Effector memory CD8-positive, alpha-beta T cell (primary cell): Measurements from ENCODE around the gene RALY.
A peak's percentile ranks its signal among the peaks of the same experiment; 100 is the strongest.
"Not testable (repeated sequence)": the region's sequence is repeated elsewhere in the genome, so short reads cannot be mapped to it uniquely, and the experiment has no call there.

ENCODE experiments used
- ATAC-seq: fragments of 150-1000 bp; cut with Tn5 transposase; replicated peaks from 2 replicates; pipeline ENCODE4 v1.10.0; 2021; ENCODE audit warnings: mild to moderate bottlenecking, moderate library complexity
- DNase-seq, 3 experiments: peaks; one replicate each; pipeline ENCODE4 v3.0.0; 2021
- H3K27ac Mint-ChIP-seq, 2 donors: one replicate each; pipeline ENCODE4 v1.8.0; 2022; ENCODE audit warnings: mild to moderate bottlenecking in 2 of 2, mixed read lengths in 2 of 2, moderate library complexity in 2 of 2
- H3K27me3 Mint-ChIP-seq, 2 donors: one replicate each; pipeline ENCODE4 v1.8.0; 2022; ENCODE audit warnings: mixed read lengths in 2 of 2
- H3K36me3 Mint-ChIP-seq: one replicate; pipeline ENCODE4 v1.8.0; 2022; ENCODE audit warnings: mild to moderate bottlenecking, moderate library complexity, mixed read lengths; ENCODE audit not compliant: insufficient read depth
- H3K4me1 Mint-ChIP-seq, 2 donors: one replicate each; pipeline ENCODE4 v1.8.0; 2022; ENCODE audit warnings: low read depth in 2 of 2, mixed read lengths in 2 of 2
- H3K4me3 Mint-ChIP-seq, 2 donors: one replicate each; pipeline ENCODE4 v1.8.0; 2022; ENCODE audit warnings: mild to moderate bottlenecking in 2 of 2, mixed read lengths in 2 of 2, moderate library complexity in 2 of 2
- H3K9me3 Mint-ChIP-seq, 2 donors: one replicate each; pipeline ENCODE4 v1.8.0; 2022; ENCODE audit warnings: mixed read lengths in 2 of 2

RALY gene

DNA sequence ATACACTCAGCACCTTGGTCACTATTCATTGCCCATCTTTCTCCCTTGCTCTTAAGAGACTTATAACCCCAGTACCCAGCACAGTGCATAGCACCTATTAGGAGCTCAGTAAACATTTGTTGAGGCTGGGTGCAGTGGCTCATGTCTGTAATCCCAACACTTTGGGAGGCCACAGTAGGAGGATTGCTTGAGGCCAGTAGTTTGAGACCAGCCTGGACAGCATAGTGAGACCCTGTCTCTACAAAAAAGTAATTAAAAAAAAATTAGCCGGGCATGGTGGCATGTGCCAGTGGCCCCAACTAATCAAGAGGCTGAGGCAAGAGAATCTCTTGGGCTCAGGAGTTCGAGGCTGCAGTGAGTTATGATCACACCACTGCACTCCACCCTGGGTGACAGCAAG is 126.5 kb downstream of the RALY start:
- no peak for DNase-seq
- ATAC-seq, result no peak
- Mint-ChIP-seq H3K36me3 (no peaks in the 10 kb centered on the region), H3K4me1 (no peaks in the 10 kb centered on the region), H3K27ac (no peak overlapping the region), H3K9me3 (no peaks in the 10 kb centered on the region), H3K4me3 (no peak overlapping the region), H3K27me3 (peaks cover 16 to 20% of the 10 kb centered on the region in 2 donors)

GRCh38 chr20:34122274-34122980 is 128.7 kb downstream of the RALY start:
- H3K27me3 Mint-ChIP-seq, result peaks cover 22 to 35% of the 10 kb centered on the region in 2 donors
- H3K9me3 Mint-ChIP-seq, result no peaks in the 10 kb centered on the region

GRCh38 chr20:34123309-34123708 is 129.6 kb downstream of the RALY start:
- DNase-seq (no peak), ATAC-seq (no peak)
- Mint-ChIP-seq H3K27ac (no peak overlapping the region), H3K4me1 (no peaks in the 10 kb centered on the region), H3K27me3 (peaks cover 22 to 35% of the 10 kb centered on the region in 2 donors), H3K4me3 (no peak overlapping the region), H3K36me3 (no peaks in the 10 kb centered on the region), H3K9me3 (no peaks in the 10 kb centered on the region)

More at GRCh38 chr20:34122274-34122980, 128.7 kb downstream of the RALY start:
- Mint-ChIP-seq H3K36me3 (no peaks in the 10 kb centered on the region), H3K4me3 (no peak overlapping the region), H3K4me1 (no peaks in the 10 kb centered on the region), H3K27ac (no peak overlapping the region)
- DNase-seq (no peak), ATAC-seq (no peak)

DNA sequence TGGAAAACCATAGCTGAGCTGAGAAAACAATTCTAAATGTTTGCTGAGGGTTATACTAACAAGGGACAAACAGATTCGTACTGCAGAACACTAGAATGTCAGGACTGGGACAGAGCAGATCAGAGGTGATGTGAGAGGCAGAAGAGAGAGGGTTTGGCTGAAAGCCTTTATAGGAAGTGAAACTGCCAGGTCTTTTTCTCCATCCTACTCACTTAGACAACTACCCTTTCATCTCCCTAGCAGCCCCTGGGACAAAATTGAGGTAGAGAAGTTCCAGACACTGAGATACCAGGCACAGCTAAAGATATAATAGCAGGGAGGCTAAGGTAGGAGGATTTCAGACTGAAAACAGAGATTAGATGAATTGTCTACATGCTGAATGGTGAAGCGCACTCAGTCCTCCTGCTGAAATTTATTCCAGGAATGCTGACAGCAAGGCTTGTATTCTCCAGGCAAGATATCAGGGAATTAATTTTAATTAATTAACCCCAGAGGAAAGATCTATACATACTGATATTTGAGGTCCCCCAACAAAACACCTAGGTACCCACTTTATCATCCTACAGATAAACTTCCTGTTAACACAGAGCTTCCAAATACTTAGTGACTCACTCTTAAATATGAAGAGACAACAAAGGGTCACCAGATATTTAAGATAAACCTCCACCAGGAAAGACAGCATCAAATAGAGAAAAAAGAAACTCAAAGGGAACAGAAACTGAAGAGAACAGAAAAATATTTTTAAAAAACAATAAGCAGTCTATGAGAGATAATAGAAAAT is 130.9 kb downstream of the RALY start:
- Mint-ChIP-seq H3K4me3 (no peak overlapping the region), H3K4me1 (peaks cover 3 to 4% of the 10 kb centered on the region in 2 donors), H3K27ac (no peak overlapping the region), H3K9me3 (no peaks in the 10 kb centered on the region), H3K36me3 (no peaks in the 10 kb centered on the region), H3K27me3 (peaks cover 16 to 35% of the 10 kb centered on the region in 2 donors)
- ATAC-seq (no peak), DNase-seq (no peak)

DNA sequence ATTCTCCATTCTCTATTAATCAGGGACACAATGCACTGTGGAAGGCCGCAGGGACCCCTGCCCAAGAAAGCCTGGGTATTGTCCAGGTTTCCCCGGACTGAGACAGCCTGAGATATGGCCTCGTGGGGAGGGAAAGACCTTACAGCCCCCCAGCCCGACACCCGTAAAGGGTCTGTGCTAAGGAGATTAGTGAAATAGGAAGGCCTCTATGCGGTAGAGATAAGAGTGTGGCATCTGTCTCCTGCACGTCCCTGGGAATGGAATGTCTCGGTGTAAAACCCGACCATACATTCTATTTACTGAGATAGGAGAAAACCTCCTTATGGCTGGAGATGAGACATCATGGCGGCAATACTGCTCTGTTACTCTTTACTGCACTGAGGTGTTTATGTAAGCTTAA is 134.1 kb downstream of the RALY start:
- no peak overlapping the region for H3K4me3 Mint-ChIP-seq
- ATAC-seq, result no peak
- DNase-seq, result no peak
- peaks cover 3 to 4% of the 10 kb centered on the region in 2 donors for H3K4me1 Mint-ChIP-seq
- H3K36me3 Mint-ChIP-seq, result no peaks in the 10 kb centered on the region
- H3K27ac Mint-ChIP-seq, result no peak overlapping the region
- peaks cover 16 to 27% of the 10 kb centered on the region in 2 donors for H3K27me3 Mint-ChIP-seq
- no peaks in the 10 kb centered on the region for H3K9me3 Mint-ChIP-seq

GRCh38 chr20:34129518-34130162 is 135.9 kb downstream of the RALY start:
- ATAC-seq, result peak; percentile 90
- Mint-ChIP-seq H3K4me3 (no peak overlapping the region), H3K27ac (no peak overlapping the region), H3K27me3 (peaks cover 8 to 25% of the 10 kb centered on the region in 2 donors), H3K4me1 (peaks cover 3 to 4% of the 10 kb centered on the region in 2 donors), H3K36me3 (no peaks in the 10 kb centered on the region), H3K9me3 (no peaks in the 10 kb centered on the region)
- DNase-seq, result peak; percentile 61 to 69 (median 63)

GRCh38 chr20:34131491-34131890 is 137.8 kb downstream of the RALY start:
- peaks cover 4 to 6% of the 10 kb centered on the region in 2 donors for H3K27me3 Mint-ChIP-seq
- no peak overlapping the region for H3K4me3 Mint-ChIP-seq
- no peak overlapping the region for H3K27ac Mint-ChIP-seq
- no peak for DNase-seq
- no peak for ATAC-seq
- H3K9me3 Mint-ChIP-seq, result no peaks in the 10 kb centered on the region
- peaks cover 3 to 4% of the 10 kb centered on the region in 2 donors for H3K4me1 Mint-ChIP-seq
- no peaks in the 10 kb centered on the region for H3K36me3 Mint-ChIP-seq

- H3K27ac Mint-ChIP-seq, H3K36me3 Mint-ChIP-seq, H3K4me3 Mint-ChIP-seq, ATAC-seq, H3K4me1 Mint-ChIP-seq, H3K9me3 Mint-ChIP-seq, DNase-seq: not testable (repeated sequence)
- peaks cover 0 to 10% of the 10 kb centered on the region in 2 donors for H3K27me3 Mint-ChIP-seq
Measured at GRCh38 chr20:34132491-34132890, 138.8 kb downstream of the RALY start.

DNA sequence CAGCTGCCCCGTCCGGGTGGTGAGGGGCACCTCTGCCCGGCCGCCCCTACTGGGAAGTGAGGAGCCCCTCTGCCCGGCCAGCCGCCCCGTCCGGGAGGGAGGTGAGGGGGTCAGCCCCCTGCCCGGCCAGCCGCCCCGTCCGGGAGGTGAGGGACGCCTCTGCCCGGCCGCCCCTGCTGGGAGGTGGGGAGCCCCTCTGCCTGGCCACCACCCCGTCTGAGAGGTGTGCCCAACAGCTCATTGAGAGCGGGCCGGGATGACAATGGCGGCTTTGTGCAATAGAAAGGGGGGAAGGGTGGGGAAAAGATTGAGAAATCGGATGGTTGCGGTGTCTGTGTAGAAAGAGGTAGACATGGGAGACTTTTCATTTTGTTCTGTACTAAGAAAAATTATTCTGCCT is 139.2 kb downstream of the RALY start:
- DNase-seq, ATAC-seq, H3K4me3 Mint-ChIP-seq, H3K27ac Mint-ChIP-seq, H3K36me3 Mint-ChIP-seq, H3K4me1 Mint-ChIP-seq, H3K9me3 Mint-ChIP-seq: not testable (repeated sequence)
- peaks cover 0 to 10% of the 10 kb centered on the region in 2 donors for H3K27me3 Mint-ChIP-seq

DNA sequence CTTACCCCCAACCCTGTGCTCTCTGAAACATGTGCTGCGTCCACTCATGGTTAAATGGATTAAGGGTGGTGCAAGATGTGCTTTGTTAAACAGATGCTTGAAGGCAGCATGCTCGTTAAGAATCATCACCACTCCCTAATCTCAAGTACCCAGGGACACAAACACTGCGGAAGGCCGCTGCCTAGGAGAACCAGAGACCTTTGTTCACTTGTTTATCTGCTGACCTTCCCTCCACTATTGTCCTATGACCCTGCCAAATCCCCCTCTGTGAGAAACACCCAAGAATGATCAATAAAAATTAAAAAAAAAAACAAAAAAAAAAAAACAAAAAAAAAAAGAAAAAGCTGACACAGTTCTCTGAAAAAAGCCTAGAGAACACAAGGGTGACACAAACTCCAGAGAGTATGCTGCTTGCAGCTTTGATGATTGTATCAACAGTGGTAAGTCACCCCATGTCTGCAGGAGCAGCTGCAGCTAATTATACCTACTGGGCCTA is 139.7 kb downstream of the RALY start:
- not testable (repeated sequence) for H3K4me1 Mint-ChIP-seq, DNase-seq, H3K36me3 Mint-ChIP-seq, H3K4me3 Mint-ChIP-seq, H3K27ac Mint-ChIP-seq, ATAC-seq, H3K9me3 Mint-ChIP-seq
- H3K27me3 Mint-ChIP-seq, result peaks cover 0 to 10% of the 10 kb centered on the region in 2 donors
